Chondrocyte (in vitro differentiated cells): ENCODE measurements around the gene SRD5A2. TPM values are rescaled to one million over a fixed set of nuclear protein-coding genes. Genes with fewer than 3 reads are reported as not detected.

Source experiments
- DNase-seq: peaks from one replicate; pipeline ENCODE4 v3.0.0; 2021; ENCODE audit warnings: mixed read lengths, low spot score
- H3K27ac Mint-ChIP-seq: one replicate; pipeline ENCODE4 v1.8.0; 2021; ENCODE audit warnings: mild to moderate bottlenecking, moderate library complexity, mixed read lengths; ENCODE audit not compliant: unreplicated experiment
- H3K27me3 Mint-ChIP-seq: 2 replicates; pipeline ENCODE4 v1.8.0; 2021; ENCODE audit warnings: low read depth, mixed read lengths
- H3K36me3 Mint-ChIP-seq: 2 replicates; pipeline ENCODE4 v1.8.0; 2021; ENCODE audit warnings: low read depth, mixed read lengths
- H3K4me1 Mint-ChIP-seq: 2 replicates; pipeline ENCODE4 v1.8.0; 2021; ENCODE audit warnings: low read depth, mild to moderate bottlenecking, mixed read lengths
- H3K4me3 Mint-ChIP-seq: one replicate; pipeline ENCODE4 v1.8.0; 2021; ENCODE audit warnings: mild to moderate bottlenecking, moderate library complexity, mixed read lengths; ENCODE audit not compliant: unreplicated experiment
- H3K9me3 Mint-ChIP-seq: 2 replicates; pipeline ENCODE4 v1.8.0; 2021; ENCODE audit warnings: low read depth, mixed read lengths
- total RNA-seq: library from RNA; stranded (reverse); gene quantifications from 3 replicates; pipeline ENCODE4 v1.2.1, GENCODE V29; 2021
- TF ChIP-seq, protein P1 (sequence below): fragments of 200-600 bp; sonication (generic); IDR thresholded peaks from 2 replicates; pipeline ENCODE4 v1.5.0; 2021; ENCODE audit warnings: antibody characterized with exemption, mild to moderate bottlenecking, moderate library complexity

Gene SRD5A2
- total RNA-seq, 1 donor from 2014 or later: not detected

DNA sequence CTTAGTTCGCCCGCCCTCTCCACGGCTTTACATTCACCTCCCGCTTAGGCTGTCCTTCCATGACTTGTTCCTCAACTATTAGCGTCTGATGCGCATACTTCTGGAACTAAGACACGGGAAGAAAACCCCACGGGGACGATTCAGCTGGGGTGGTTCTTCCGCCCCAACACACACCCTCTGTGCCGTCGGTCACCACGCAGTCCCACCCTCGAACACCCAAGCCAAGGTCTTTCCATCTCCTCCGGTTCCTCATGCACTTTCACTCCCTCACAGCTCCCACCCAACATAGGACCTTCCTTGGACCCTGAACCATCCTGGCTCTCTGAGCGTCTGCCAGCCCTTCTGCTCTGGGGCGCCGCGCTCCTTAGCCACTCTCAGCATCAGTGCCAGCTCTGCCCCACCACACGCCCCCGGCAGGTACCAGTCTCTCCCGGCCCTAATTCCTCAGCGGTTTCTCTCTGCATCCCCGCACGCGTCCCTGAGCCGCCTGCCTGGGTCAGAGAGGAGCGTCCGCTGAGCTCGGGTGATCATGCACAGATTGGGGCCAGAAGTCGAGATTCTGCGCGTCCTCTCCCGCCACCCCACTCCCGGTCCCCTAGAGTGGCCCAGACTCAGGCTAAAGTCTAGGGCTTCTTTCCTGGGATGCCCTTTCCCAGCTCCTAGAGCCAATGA lies 522 bp upstream of the SRD5A2 start:
- Mint-ChIP-seq H3K9me3 (peaks cover 6% of the 10 kb centered on the region), H3K27me3 (peaks cover 49% of the 10 kb centered on the region), H3K36me3 (peaks cover 3% of the 10 kb centered on the region), H3K4me1 (no peaks in the 10 kb centered on the region), H3K4me3 (no peak overlapping the region), H3K27ac (no peak overlapping the region)
- DNase-seq: peak; percentile 79
- TF ChIP-seq, protein P1, sequence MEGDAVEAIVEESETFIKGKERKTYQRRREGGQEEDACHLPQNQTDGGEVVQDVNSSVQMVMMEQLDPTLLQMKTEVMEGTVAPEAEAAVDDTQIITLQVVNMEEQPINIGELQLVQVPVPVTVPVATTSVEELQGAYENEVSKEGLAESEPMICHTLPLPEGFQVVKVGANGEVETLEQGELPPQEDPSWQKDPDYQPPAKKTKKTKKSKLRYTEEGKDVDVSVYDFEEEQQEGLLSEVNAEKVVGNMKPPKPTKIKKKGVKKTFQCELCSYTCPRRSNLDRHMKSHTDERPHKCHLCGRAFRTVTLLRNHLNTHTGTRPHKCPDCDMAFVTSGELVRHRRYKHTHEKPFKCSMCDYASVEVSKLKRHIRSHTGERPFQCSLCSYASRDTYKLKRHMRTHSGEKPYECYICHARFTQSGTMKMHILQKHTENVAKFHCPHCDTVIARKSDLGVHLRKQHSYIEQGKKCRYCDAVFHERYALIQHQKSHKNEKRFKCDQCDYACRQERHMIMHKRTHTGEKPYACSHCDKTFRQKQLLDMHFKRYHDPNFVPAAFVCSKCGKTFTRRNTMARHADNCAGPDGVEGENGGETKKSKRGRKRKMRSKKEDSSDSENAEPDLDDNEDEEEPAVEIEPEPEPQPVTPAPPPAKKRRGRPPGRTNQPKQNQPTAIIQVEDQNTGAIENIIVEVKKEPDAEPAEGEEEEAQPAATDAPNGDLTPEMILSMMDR: no peak

DNA sequence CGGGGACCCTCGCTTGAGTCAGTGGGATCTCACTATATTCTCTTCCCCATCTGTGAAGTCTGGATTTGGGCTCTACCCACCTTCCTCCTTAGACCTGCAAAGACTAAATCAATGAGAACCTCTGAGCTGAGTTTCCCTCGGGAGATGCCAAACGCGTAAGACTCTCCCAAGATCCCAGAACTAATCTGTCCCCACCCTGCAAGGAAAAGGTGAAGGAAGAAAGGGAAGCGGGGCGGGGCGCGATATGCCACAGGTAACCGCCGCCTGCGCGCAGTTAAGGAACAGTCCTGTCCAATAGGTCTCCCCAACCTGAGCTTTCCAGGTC lies 780 bp downstream of the SRD5A2 start:
- no peaks in the 10 kb centered on the region for H3K4me1 Mint-ChIP-seq
- H3K9me3 Mint-ChIP-seq: peaks cover 10% of the 10 kb centered on the region
- peaks cover 49% of the 10 kb centered on the region for H3K27me3 Mint-ChIP-seq
- TF ChIP-seq, protein P1: no peak
- H3K4me3 Mint-ChIP-seq: no peak overlapping the region
- peaks cover 3% of the 10 kb centered on the region for H3K36me3 Mint-ChIP-seq
- no peak for DNase-seq
- H3K27ac Mint-ChIP-seq: no peak overlapping the region

DNA sequence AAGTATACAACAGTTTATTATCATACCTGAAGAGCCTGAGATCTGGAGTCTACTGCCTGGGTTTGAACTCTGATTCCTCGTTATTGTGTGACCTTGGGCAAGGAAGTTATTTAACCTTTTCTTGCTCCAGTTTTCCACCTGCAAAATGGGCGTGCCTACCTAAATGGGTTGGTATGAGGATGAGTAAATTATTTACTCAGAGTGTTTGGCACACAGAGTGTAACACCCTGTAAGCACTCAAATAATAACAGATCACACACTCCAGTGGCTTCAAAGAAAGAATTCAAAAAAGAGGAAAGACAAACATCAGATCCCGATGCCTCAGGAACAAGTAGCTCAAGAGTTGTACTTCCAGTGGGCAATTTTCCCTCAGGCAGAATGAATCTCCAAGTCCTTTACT lies 2.4 kb downstream of the SRD5A2 start:
- peaks cover 3% of the 10 kb centered on the region for H3K36me3 Mint-ChIP-seq
- peaks cover 49% of the 10 kb centered on the region for H3K27me3 Mint-ChIP-seq
- H3K4me1 Mint-ChIP-seq: no peaks in the 10 kb centered on the region
- H3K4me3 Mint-ChIP-seq: no peak overlapping the region
- TF ChIP-seq, protein P1: no peak
- DNase-seq: no peak
- peaks cover 10% of the 10 kb centered on the region for H3K9me3 Mint-ChIP-seq
- no peak overlapping the region for H3K27ac Mint-ChIP-seq

DNA sequence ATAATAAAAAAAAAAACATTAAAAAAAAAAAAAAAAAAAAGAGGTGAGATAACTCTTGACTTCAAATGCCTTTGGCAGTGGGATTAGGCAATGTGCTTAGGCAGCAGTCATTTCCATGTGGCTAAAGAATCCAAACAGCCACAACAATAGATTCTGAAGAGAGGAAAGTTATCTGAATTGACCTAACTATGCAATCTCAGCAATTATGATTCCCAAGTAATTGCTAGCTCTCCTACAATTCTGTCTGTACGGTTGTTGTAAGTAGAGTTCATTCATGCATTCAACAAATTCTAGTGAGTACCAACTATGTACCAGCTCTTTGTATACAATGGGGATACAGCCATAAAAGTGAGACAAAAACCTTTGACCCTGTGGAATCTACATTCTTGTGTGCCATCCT lies 3.6 kb downstream of the SRD5A2 start:
- Mint-ChIP-seq H3K4me1 (no peaks in the 10 kb centered on the region), H3K4me3 (no peak overlapping the region), H3K27ac (no peak overlapping the region), H3K27me3 (peaks cover 39% of the 10 kb centered on the region), H3K36me3 (peaks cover 3% of the 10 kb centered on the region), H3K9me3 (peaks cover 10% of the 10 kb centered on the region)
- TF ChIP-seq, protein P1: no peak
- DNase-seq: no peak

DNA sequence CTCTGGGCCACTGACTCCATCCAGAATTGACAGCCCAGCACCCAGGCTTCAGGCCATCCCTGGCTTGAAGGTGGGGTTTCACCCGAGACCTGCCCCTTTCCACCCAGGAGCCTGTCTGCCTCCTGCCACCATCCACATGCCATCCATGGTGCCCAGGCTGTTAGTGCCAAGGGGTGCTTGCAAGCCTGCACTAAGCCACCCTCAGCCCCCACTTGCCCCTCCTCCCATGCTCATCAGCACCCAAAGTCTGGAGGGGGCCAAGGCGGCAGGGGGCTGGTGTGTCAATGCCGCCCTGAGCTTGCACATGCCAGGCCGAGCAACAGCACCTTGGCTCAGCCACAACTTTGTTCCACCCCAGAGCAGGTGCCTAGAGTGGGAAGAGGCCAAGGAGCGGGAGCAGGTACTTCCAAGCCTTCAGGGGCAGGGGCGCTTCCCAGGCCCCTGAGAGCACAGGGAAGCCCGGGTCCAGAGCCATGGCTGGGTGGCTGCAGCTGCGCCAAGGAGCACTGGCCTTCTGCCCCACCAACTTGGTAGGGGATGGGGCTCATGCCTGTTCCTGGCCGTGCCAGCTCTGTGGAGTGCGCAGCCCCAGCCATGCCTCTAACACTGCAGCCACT lies 12.0 kb downstream of the SRD5A2 start:
- H3K36me3 Mint-ChIP-seq: no peaks in the 10 kb centered on the region
- H3K27me3 Mint-ChIP-seq: peaks cover 9% of the 10 kb centered on the region
- TF ChIP-seq, protein P1: no peak
- no peaks in the 10 kb centered on the region for H3K4me1 Mint-ChIP-seq
- no peak overlapping the region for H3K27ac Mint-ChIP-seq
- peaks cover 5% of the 10 kb centered on the region for H3K9me3 Mint-ChIP-seq
- H3K4me3 Mint-ChIP-seq: no peak overlapping the region
- peak; percentile 59 for DNase-seq
